ENCODE results near the gene EPDR1.
"Not testable (repeated sequence)": the region's sequence is repeated elsewhere in the genome, so short reads cannot be mapped to it uniquely, and the experiment has no call there.

Gene EPDR1

DNA sequence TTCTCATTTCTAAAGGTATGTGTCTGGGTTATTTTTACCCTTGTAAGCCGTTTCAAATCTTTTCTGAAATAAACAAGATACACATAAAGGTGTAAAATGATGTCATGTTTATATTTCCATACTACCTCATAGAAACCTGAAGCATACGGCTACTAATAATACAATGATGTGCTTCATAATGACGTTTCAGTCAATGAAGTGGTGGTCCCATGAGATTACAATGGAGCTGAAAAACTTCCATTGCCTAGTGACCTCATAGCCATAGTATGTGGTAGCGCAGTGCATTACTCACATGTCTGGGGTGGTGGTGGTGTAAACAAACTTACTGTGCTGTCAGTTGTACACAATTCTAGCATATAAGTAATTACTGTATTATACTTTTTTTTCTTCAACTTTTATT, 24.9 kb downstream of the EPDR1 start:
- Mint-ChIP-seq H3K9me3 (no peaks in the 10 kb centered on the region), H3K4me3 (no peak overlapping the region), H3K36me3 (ENCODE audit: low read depth) (no peaks in the 10 kb centered on the region), H3K27me3 (no peaks in the 10 kb centered on the region), H3K27ac (no peak overlapping the region), H3K4me1 (ENCODE audit: low read depth) (no peaks in the 10 kb centered on the region)

DNA sequence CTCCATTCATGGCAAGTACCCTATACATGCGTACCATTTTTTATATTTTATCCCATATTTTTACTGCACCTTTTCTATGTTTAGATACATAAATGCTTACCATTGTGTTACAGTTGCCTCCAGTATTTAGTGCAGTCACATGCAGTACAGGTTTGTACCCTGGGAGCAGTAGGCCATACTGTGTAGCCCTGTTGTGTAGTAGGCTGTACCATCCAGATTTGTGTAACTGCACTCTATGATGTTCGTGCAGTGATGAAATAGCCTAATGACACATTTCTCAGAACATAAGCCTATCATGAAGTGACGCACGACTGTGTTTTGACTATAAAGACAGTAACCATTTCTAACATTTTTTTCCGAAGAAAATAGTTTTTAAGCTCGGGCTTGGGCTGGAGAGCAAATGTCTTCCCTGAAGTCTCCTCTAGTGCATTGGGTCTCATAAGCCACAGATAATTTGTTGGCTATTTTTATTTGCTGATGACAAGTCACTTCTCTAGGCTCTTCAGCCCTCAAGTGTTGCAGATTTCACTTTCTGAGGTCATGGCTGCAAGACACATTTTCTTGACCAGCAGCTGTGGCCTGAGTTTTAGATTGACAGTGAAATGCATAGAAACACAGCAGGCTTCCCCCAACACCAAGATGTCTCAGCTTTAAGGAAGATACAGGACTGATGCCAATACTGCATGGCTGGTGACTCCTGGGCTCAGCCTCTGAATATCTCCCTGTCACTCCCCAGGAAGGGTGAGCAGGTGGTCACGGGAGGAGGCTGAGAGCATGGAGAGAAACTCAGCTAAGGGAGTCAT, 26.9 kb downstream of the EPDR1 start:
- Mint-ChIP-seq H3K36me3 (ENCODE audit: low read depth) (no peaks in the 10 kb centered on the region), H3K9me3 (no peaks in the 10 kb centered on the region), H3K4me1 (ENCODE audit: low read depth) (no peaks in the 10 kb centered on the region), H3K27ac (no peak overlapping the region), H3K27me3 (no peaks in the 10 kb centered on the region), H3K4me3 (no peak overlapping the region)

DNA sequence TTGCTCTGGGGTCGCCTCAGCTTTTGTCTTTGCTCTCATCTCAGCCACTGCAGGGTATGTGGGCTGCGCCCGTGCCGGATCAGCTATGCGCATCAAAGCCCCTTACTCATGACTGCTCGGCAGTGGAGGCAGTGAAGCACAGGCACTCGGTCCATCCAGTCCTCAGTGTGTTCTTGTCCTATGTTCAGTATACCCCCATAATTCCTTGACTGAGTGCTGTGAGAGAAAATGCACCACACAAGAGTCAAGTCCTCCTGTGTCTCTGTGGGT, 27.4 kb downstream of the EPDR1 start:
- Mint-ChIP-seq H3K27ac (no peak overlapping the region), H3K4me1 (ENCODE audit: low read depth) (no peaks in the 10 kb centered on the region), H3K4me3 (no peak overlapping the region), H3K9me3 (no peaks in the 10 kb centered on the region), H3K36me3 (ENCODE audit: low read depth) (no peaks in the 10 kb centered on the region), H3K27me3 (no peaks in the 10 kb centered on the region)

DNA sequence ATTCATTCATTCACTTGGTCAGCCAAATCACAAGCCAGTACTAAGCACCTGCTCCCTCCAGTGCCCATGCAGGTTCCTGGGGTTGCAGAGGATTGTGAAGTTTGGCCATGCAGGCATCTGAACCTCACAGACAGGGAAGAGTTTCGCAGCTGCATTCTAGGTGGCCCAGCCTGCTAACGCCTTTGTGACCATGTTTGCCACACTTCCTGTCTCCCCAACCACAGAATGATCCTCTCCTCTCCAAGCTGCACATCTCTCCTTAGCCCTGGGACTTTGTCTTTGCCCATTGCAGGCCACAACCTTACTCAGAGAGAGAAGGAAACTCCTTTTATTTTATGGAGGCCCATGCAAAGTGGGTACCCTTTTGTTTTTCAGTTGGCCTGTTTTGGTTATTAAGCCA, 31.8 kb downstream of the EPDR1 start:
- Mint-ChIP-seq H3K27me3 (peaks cover 2% of the 10 kb centered on the region), H3K4me3 (no peak overlapping the region), H3K4me1 (ENCODE audit: low read depth) (no peaks in the 10 kb centered on the region), H3K9me3 (no peaks in the 10 kb centered on the region), H3K27ac (no peak overlapping the region), H3K36me3 (ENCODE audit: low read depth) (no peaks in the 10 kb centered on the region)

DNA sequence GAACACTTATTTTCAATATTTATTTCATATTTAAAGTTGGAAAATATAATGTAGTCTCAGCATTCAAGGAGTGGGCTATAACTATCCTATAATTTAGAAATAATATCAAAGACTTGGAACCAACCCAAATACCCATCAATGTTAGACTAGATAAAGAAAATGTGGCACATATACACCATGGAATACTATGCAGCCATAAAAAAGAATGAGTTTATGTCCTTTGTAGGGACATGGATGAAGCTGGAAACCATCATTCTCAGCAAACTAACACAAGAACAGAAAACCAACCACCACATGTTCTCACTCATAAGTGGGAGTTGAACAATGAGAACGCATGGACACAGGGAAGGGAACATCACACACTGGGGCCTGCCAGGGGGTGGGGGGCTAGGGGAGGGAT, 33.8 kb downstream of the EPDR1 start:
- not testable (repeated sequence) for H3K36me3 Mint-ChIP-seq (ENCODE audit: low read depth); H3K27ac Mint-ChIP-seq; H3K4me3 Mint-ChIP-seq; H3K4me1 Mint-ChIP-seq (ENCODE audit: low read depth); H3K9me3 Mint-ChIP-seq; H3K27me3 Mint-ChIP-seq

DNA sequence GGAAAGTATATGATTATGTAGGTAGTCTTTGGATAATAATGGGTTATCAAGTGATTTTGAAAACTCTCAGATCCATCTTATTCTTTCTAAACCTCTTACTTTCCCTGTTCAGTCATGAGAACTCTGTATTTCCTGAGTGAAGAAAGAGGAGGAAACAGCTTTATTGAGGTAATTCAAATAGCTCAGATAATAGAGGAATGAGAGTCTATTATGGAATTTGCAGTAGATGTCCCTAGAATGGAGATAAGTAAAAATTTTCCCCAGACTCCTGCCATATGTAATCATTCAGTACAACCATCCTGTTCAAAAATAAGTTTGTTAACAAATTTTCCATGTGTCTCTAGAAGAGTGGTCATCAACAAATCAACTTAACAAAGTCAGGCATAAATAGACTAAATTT, 36.4 kb downstream of the EPDR1 start:
- Mint-ChIP-seq H3K36me3 (ENCODE audit: low read depth) (no peaks in the 10 kb centered on the region), H3K27me3 (peaks cover 4% of the 10 kb centered on the region), H3K4me1 (ENCODE audit: low read depth) (no peaks in the 10 kb centered on the region), H3K27ac (no peak overlapping the region), H3K4me3 (no peak overlapping the region), H3K9me3 (no peaks in the 10 kb centered on the region)

DNA sequence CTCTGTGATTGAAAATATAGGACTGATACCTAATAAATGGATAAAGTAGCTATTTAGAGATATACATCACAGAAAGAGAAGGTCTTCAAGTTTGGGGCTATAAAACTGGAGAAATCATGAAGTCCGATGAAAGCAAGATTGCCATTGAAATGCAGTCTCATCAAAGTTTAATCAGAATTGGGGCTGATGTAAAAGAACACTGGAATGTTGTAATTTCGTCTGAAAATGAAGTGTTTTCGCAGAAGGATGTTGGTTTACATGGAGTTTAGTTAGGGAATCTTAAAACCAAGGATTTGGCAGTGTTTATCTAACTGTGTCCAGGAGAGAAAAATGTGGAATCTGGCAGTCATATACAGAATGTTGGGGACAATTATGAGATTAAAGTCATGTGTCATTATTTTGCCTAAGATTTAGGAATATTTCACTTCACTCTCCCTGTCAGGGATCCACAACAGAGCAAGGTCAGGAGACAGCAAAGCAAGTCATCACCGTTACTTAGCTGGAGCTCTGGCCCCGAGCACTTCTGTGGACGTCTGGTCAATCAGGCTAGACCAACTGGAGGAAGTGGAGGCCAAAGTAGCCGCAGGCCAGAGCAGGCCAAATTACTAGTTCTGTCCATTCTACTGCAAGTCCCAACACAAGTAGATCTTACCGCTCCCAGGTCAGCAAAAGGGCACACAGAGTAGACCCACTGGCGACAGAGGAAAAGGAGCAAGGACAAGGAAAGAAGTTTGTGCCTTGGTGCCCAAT, 37.0 kb downstream of the EPDR1 start:
- no peak overlapping the region for H3K27ac Mint-ChIP-seq
- H3K4me1 Mint-ChIP-seq (ENCODE audit: low read depth), result no peaks in the 10 kb centered on the region
- H3K9me3 Mint-ChIP-seq, result no peaks in the 10 kb centered on the region
- no peaks in the 10 kb centered on the region for H3K36me3 Mint-ChIP-seq (ENCODE audit: low read depth)
- peaks cover 4% of the 10 kb centered on the region for H3K27me3 Mint-ChIP-seq
- no peak overlapping the region for H3K4me3 Mint-ChIP-seq

DNA sequence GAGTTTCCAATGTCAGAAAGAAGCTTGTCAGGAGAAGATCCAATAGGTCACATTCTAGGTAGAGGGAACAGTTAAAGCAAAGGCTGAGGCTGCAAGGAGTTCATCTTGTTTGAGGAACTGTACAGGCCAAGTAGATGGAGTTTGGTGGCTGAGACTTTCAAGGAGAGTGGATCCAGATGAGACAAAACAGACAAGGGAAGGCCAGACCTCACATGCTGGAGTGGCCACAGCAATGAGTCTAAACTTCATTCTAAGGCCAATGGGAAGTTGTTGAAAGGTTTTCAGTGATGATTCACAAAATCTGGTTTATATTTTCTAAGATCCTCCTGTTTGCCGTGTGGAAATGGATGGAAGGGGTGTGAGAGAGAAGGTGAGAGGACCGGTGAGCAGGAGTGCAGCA, 40.0 kb downstream of the EPDR1 start:
- no peaks in the 10 kb centered on the region for H3K36me3 Mint-ChIP-seq (ENCODE audit: low read depth)
- H3K27me3 Mint-ChIP-seq, result peaks cover 4% of the 10 kb centered on the region
- H3K4me3 Mint-ChIP-seq, result no peak overlapping the region
- no peaks in the 10 kb centered on the region for H3K9me3 Mint-ChIP-seq
- H3K4me1 Mint-ChIP-seq (ENCODE audit: low read depth), result no peaks in the 10 kb centered on the region
- no peak overlapping the region for H3K27ac Mint-ChIP-seq

DNA sequence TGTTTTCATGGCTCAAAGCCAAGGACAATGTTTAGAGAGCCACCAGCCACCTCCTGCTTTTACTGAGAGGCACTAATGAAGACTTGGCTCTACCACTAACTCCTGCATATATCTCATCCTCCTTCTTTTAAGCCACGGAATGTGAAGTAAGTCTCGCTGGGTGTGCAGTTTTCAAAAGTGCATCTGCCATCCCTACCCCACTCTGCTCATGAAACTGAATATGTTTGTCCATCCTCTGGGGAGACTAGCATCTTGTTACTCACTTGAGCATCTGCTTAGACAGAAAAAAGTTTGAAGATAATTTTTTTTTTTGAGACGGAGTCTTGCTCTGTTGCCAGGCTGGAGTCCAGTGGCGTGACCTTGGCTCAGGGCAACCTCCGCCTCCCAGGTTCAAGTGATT, 40.8 kb downstream of the EPDR1 start:
- Mint-ChIP-seq H3K36me3 (ENCODE audit: low read depth) (no peaks in the 10 kb centered on the region), H3K4me3 (no peak overlapping the region), H3K27ac (no peak overlapping the region), H3K4me1 (ENCODE audit: low read depth) (no peaks in the 10 kb centered on the region), H3K27me3 (peaks cover 4% of the 10 kb centered on the region), H3K9me3 (no peaks in the 10 kb centered on the region)

DNA sequence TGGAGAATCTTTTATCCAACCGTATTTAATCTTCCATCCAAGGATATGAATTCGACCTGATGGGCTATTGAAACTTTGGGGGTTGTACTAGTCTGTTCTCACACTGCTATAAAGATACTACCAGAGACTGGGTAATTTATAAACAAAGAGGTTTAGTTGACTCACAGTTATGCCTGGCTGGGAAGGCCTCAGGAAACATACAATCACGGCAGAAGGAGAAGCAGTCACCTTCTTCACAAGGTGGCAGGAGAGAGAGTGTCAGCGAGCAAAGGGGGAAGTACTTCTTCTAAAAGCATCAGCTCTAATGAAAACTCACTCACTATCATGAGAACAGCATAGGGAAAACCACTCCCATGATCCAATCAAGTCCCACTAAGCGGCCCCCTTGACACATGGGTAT, 43.8 kb downstream of the EPDR1 start:
- Mint-ChIP-seq H3K4me3 (no peak overlapping the region), H3K9me3 (no peaks in the 10 kb centered on the region), H3K27me3 (no peaks in the 10 kb centered on the region), H3K4me1 (ENCODE audit: low read depth) (no peaks in the 10 kb centered on the region), H3K27ac (no peak overlapping the region), H3K36me3 (ENCODE audit: low read depth) (no peaks in the 10 kb centered on the region)

DNA sequence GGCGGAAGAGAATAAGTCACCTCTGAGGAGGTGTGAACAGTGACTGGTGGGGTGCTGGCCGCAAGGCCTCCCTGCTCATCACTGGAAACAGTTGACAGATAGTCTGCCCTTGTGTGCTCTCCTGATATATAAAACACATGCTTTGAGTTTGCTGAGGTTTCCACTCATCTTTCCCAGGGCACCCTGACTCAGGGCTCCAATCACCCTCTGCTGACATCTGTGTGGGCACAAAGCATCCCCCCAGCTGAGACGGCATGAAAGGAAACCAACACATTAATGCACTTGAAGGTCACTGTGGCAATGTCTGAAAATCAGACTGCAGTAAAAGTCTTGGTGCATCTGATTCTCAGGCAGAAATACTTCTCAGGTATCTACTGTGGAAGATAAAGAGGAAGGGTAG, 49.8 kb downstream of the EPDR1 start:
- H3K4me3 Mint-ChIP-seq, result no peak overlapping the region
- no peaks in the 10 kb centered on the region for H3K27me3 Mint-ChIP-seq
- H3K27ac Mint-ChIP-seq, result no peak overlapping the region
- peaks cover 3% of the 10 kb centered on the region for H3K4me1 Mint-ChIP-seq (ENCODE audit: low read depth)
- no peaks in the 10 kb centered on the region for H3K9me3 Mint-ChIP-seq
- H3K36me3 Mint-ChIP-seq (ENCODE audit: low read depth), result no peaks in the 10 kb centered on the region

DNA sequence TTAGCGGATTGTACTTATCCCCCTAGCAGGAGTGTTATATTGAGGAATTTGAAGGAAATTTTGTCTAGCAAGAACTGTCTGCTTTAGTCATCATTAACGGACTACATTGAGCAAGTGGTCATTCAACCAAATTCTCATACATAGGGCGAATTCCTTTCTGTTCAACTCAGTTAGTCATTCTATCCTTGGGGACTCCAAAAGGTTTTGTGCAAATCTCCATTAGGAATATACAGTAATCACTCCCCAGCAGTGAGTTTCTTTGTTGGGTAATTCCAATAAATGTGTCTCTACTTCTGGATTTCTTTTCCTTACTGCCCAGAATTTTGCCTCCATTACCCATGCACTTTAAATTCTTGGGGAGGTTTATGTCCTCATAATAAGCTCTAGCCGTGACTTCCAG, 51.1 kb downstream of the EPDR1 start:
- Mint-ChIP-seq H3K36me3 (ENCODE audit: low read depth) (no peaks in the 10 kb centered on the region), H3K4me1 (ENCODE audit: low read depth) (peaks cover 3% of the 10 kb centered on the region), H3K27ac (no peak overlapping the region), H3K27me3 (no peaks in the 10 kb centered on the region), H3K4me3 (no peak overlapping the region), H3K9me3 (no peaks in the 10 kb centered on the region)

DNA sequence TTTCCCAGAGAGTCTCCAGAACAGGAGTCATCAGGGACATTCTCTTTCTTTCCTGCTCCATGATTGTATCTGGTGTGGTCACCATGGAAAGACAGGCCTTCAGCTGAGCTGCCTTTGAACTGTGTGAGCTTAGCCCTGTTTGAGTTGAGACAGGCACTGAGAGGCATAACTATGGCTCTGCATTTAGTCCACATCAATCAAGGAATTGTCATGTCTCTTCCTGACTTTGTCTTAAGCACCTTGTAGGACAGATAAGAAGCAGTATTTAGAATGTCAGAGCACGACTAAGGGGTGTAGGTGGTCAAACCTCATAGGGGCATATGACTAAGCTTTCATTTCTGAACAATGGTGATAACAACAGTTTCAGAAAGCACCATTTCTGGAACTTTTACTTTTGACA, 53.5 kb downstream of the EPDR1 start:
- Mint-ChIP-seq H3K4me3 (no peak overlapping the region), H3K36me3 (ENCODE audit: low read depth) (no peaks in the 10 kb centered on the region), H3K4me1 (ENCODE audit: low read depth) (peaks cover 3% of the 10 kb centered on the region), H3K27ac (no peak overlapping the region), H3K9me3 (no peaks in the 10 kb centered on the region), H3K27me3 (no peaks in the 10 kb centered on the region)

DNA sequence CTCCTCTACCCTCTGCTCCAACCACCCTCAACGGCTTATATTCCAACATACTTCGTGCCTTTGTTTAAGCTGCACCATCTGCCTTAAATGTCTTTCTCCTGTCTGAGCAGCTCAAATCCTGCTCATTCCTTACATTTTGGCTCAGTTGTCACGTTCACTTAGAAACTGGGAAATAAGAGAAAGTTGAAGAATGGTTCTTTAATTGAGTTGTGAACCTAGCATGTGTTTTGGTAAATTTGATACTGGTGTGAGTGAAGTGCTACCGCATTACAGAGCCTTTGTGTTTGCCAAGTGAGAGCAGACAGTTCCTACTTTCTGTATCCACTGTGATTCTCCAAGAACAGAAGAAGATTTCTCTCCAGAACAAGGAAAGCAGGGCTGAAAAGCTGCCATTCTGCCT, 54.3 kb downstream of the EPDR1 start:
- Mint-ChIP-seq H3K36me3 (ENCODE audit: low read depth) (no peaks in the 10 kb centered on the region), H3K9me3 (no peaks in the 10 kb centered on the region)

DNA sequence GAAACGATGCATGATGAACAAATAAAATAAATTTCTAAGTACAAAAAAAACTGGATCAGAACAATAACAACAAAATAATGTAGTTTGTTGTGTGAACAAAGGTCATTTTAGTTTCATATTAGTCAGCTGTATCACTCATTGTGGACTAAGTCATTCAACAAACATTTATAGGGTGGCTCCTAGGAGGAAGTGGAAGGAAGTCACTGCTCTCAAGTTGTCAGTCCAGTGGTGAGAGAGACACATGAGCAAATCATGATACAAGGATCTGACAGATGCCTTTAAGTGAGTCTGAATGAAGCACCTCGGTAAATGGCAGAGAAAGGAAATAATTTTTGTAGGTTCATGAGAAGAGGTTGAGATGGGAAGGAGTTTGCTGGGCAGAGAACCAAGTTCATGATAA, 56.8 kb downstream of the EPDR1 start:
- H3K27ac Mint-ChIP-seq, result no peak overlapping the region
- peaks cover 3% of the 10 kb centered on the region for H3K4me1 Mint-ChIP-seq (ENCODE audit: low read depth)
- H3K36me3 Mint-ChIP-seq (ENCODE audit: low read depth), result no peaks in the 10 kb centered on the region
- H3K27me3 Mint-ChIP-seq, result peaks cover 3% of the 10 kb centered on the region
- H3K9me3 Mint-ChIP-seq, result no peaks in the 10 kb centered on the region
- no peak overlapping the region for H3K4me3 Mint-ChIP-seq

More for the DNA sequence above, 54.3 kb downstream of the EPDR1 start:
- no peaks in the 10 kb centered on the region for H3K27me3 Mint-ChIP-seq
- H3K4me1 Mint-ChIP-seq (ENCODE audit: low read depth), result peaks cover 3% of the 10 kb centered on the region
- H3K4me3 Mint-ChIP-seq, result no peak overlapping the region
- H3K27ac Mint-ChIP-seq, result no peak overlapping the region

DNA sequence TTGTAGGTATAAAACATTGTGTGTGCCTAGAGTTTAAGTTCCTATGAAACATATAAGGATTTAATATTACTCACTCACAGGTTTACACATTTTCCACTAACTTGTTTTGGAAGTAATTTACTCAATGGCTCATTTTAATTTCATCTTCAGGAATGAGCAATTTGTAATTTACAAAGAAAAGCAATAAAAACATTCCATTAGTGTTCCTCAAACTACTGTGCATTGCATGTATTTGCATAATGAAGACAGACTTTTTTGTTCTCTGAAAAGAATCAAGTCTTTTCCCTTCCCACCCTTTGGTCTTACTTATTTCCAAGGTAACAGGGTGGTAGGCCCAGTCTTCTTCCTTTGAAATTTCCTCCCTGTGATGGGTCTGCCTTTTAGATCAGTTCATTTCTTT, 61.2 kb downstream of the EPDR1 start:
- no peak overlapping the region for H3K4me3 Mint-ChIP-seq
- no peaks in the 10 kb centered on the region for H3K36me3 Mint-ChIP-seq (ENCODE audit: low read depth)
- H3K4me1 Mint-ChIP-seq (ENCODE audit: low read depth), result no peaks in the 10 kb centered on the region
- peaks cover 3% of the 10 kb centered on the region for H3K27me3 Mint-ChIP-seq
- H3K27ac Mint-ChIP-seq, result no peak overlapping the region
- no peaks in the 10 kb centered on the region for H3K9me3 Mint-ChIP-seq

Measured in stimulated activated naive CD8-positive, alpha-beta T cell treated with anti-CD3 and anti-CD28 coated beads, Interleukin-15, Interleukin-2, amounts not matched to agents 100 ng/mL and 50 ng/mL, for 24 hours (primary cell).